ENCODE data around the gene PTGER2. TPM values are rescaled to one million over a fixed set of nuclear protein-coding genes. Genes with fewer than 3 reads are reported as not detected.

The PTGER2 gene
- total RNA-seq, 1 experiment from 2014 or later = 5.7 TPM

DNA sequence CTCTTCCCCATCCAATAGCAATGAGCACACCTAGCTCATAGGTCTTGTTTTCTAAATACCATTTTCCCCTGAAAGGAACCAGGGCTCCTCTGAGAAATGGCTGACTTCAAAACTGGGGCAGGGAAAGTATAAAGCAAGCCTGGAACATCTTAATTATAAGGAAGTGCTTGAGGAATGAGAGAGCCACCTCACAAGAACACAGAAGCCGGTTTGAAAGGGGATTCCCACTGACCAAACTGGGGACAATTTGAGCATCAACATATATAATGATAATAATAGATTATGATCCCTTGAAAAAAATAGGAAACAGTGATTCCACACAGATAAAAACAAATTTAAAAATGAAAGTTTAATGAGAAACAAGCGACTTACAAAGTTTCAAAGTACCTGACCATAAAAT, 22.1 kb downstream of the PTGER2 start:
- DNase-seq (ENCODE audit: low spot score) = no peak

- no peak for DNase-seq (ENCODE audit: low spot score)
Measured at GRCh38 chr14:52338051-52338681, 24.1 kb downstream of the PTGER2 start.

GRCh38 chr14:52339262-52339661, 25.1 kb downstream of the PTGER2 start:
- no peak for DNase-seq (ENCODE audit: low spot score)

GRCh38 chr14:52342849-52343596, 28.9 kb downstream of the PTGER2 start:
- DNase-seq (ENCODE audit: low spot score) = peak; percentile 57

GRCh38 chr14:52346778-52347177, 32.7 kb downstream of the PTGER2 start:
- DNase-seq (ENCODE audit: low spot score) = no peak

GRCh38 chr14:52348279-52348678, 34.2 kb downstream of the PTGER2 start:
- DNase-seq (ENCODE audit: low spot score) = no peak

DNA sequence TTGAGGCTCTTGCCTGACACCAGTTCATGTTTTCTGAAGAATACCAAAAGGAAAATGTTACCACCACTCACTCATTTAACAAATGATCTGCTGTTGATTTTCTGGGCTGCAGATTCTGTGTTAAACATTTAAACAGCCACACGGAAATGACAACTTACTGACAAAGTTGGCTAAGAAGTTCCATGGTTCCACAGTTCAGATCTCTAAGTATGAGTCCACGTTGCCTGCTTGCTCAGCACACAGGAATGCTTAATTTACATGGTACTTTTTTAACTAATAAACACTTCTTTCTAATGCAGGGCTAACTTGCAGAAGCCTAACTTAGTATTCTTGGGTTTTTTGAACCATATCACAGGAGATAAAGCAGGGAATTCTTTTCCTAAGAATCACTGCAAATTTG, 34.7 kb downstream of the PTGER2 start:
- peak; percentile 30 for DNase-seq (ENCODE audit: low spot score)

DNA sequence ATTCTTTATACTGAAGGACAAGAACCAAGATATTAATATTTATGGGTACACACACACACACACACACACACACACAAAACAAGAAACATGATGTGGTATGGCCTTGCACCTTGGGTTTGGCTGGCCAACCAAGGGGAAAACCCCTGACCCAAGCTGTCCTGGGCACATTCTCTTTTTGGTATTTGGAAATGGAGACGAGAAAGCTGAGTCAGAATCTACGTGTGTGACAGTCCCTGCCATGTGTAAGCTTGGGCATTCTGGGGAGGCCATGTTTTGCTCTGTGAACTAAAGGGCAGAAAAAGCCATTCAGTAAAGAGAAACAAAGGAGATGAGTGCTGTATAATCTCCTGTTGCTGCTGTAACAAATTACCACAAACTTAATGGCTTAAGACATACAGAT, 35.6 kb downstream of the PTGER2 start:
- DNase-seq (ENCODE audit: low spot score) = no peak

DNA sequence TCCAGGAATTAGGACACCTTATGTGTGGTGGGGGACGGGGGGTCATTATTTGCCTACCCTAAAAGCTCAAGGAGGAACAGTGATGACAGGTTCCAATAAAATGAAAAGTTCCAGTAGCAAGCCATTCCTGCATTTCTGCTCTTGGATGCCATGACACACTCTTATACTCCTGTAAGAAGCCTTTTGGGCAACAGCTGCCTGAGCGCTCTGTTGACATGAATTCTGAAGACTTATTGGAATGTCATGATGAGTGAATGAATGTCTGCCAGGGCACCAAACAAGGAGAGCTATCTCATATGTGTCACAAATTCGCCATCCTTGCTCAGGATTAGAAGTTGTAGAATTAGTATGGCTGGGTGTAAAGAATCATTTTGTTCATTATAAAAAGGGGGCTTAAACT, 36.3 kb downstream of the PTGER2 start:
- DNase-seq (ENCODE audit: low spot score) = no peak

DNA sequence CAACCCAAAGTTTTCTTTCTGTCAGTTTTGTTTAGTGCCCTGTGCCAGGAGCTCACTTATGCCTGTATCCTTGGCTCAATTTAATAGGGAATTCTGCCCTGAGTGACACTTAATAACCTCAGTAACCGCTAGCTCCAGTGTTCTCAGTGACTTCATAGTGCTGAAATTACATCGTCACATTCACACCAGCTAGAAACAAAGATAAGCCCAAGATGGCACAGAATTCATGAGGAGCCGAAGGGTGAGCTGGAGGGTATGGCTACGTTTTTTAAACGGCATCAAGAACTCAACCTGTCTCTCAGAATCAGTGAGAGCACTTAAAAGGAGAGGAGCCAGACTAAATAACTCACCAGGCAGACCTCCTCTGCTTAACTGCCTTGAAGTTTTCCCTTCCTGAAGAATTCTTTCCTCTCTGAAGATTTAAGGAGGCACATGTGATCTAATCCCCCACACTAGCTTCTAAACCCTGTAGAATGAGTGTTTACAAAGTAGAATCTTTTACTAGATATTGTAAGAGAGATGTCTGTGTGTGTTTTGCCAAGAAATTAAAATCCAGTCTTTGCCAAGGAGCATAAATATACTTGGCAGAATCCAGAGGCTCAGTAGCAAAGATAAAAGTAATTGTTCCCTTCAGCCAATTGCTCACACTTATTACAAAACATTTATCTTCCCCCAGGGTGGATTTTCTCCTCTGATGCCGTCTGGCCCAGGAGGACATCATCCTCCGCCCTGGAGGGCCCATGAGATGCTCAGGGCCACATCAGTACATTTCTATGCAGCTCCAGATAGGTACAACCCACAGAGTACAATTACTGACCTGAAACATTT, 37.3 kb downstream of the PTGER2 start:
- peak; percentile 85 for DNase-seq (ENCODE audit: low spot score)

GRCh38 chr14:52352061-52352491, 38.0 kb downstream of the PTGER2 start:
- DNase-seq (ENCODE audit: low spot score) = peak; percentile 25

DNA sequence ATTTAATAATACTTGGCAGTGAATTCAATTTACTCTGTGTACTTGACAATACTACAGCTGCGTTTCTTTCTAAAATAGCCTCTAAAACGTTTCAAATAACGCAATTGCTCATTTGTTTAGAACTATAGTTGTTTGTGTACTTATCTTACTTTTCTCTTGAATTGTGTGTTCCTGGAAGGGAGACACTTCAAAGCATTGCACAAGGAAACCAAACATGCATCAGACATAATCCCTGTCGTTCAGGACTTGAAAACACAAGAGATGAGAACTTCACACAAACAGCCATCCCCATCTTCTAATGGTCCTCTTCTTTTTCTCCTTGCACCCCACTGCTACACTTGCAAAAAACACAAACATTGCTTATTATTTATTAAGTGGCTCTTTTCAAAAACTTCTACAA, 38.5 kb downstream of the PTGER2 start:
- peak; percentile 23 for DNase-seq (ENCODE audit: low spot score)

DNA sequence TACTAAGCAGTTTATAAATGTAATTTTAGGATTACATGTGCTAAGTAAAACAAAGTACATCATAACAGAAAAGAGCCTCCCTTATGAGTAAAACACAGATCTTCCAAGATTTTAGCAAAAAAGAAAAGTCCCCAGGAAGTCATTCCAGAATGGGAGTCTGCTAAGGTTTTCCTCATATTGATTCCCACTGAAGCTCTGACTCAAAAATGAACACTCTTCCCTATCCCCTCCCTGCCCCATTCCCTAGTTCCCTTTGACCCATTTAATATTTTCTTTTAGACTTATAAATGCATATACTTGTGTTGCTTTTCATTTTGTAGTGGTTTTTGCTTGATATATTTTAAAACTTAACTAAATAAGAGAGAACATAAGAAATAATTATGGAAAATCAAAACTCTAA, 40.1 kb downstream of the PTGER2 start:
- DNase-seq (ENCODE audit: low spot score) = no peak

DNA sequence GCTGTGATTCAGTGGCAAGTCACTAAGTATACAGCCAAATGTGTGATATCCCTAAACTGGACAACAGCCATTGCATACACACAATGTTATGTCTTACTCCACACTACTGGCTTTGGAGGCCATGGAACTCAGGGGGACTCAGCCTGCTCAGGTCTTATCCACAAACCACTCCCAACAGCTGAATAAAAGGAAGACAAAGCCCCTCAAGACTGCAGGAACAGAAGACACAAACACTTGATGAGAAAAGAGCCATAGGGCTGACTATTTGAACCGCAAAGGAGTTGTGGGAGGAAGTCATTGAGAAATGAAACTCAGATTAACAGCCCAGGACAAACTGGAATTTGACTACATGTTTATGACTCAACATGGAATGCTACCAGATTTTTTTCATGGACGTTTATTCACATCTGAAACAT, 40.9 kb downstream of the PTGER2 start:
- DNase-seq (ENCODE audit: low spot score) = peak; percentile 87

- DNase-seq (ENCODE audit: low spot score) = no peak
Measured at GRCh38 chr14:52355526-52355925, 41.4 kb downstream of the PTGER2 start.

GRCh38 chr14:52356025-52356424, 41.9 kb downstream of the PTGER2 start:
- no peak for DNase-seq (ENCODE audit: low spot score)

GRCh38 chr14:52360831-52361230, 46.7 kb downstream of the PTGER2 start:
- peak; percentile 52 for DNase-seq (ENCODE audit: low spot score)

DNA sequence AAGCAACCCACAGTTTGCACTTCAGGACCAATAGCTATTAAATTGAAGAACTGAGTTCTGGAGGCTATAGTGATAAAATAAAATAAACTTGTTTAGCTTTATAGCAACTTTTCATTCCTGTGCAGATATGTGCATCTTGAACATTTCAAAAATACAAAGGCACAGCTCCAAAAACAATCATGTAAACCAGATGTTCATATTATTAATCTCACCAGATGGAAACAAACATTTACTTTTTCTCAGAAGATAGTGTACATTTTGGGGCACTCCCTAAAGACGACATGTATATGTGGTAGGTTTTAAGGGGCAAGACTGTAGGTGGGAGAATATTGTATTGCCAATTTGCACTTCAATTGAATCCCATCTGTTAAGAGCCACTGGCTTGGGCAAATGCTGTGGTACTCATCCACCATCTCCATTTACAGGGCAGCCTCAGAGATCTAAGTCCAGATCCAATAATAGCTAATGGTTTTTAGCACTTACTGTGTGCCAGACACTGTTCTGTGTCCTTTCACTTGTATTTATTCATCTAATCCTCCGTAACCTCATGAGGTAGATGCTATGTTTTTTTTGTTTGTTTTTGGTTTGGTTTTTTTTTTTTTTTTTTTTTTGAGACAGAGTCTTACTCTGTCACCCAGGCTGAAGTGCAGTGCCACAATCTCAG, 49.1 kb downstream of the PTGER2 start:
- no peak for DNase-seq (ENCODE audit: low spot score)

DNA sequence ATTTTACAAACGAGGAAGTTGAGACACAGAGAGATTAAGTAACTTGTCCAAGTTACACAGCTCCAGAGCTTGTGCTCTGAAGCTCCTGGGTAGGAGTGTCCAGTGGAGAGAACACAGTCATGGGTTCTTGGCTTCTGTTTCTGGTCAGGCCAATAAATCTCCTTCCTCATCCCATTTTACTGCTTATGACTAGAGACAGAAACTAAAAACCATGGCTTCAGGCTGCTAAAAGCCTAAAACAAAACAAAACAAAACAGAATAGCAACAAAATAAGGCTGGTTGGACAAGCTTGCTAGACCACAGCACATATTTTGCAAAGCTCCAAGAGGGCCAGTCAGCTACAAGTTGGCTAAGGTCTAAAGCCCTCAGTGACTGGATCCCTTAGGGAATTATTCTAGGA, 49.8 kb downstream of the PTGER2 start:
- DNase-seq (ENCODE audit: low spot score) = no peak

GRCh38 chr14:52365071-52365470, 51.0 kb downstream of the PTGER2 start:
- DNase-seq (ENCODE audit: low spot score) = no peak

GRCh38 chr14:52366796-52367315, 52.7 kb downstream of the PTGER2 start:
- no peak for DNase-seq (ENCODE audit: low spot score)

GRCh38 chr14:52369305-52369801, 55.2 kb downstream of the PTGER2 start:
- DNase-seq (ENCODE audit: low spot score) = no peak
